ENCODE measurements around the gene CBX5. TPM values are rescaled to one million over a fixed set of nuclear protein-coding genes. Genes with fewer than 3 reads are reported as not detected.

The CBX5 gene
- total and polyA plus RNA-seq, 9 of the 15 experiments (the other 6 are each of a cell fraction or from before 2014, with no cell fraction given): 32.6 to 102 (median 59.2) TPM

DNA sequence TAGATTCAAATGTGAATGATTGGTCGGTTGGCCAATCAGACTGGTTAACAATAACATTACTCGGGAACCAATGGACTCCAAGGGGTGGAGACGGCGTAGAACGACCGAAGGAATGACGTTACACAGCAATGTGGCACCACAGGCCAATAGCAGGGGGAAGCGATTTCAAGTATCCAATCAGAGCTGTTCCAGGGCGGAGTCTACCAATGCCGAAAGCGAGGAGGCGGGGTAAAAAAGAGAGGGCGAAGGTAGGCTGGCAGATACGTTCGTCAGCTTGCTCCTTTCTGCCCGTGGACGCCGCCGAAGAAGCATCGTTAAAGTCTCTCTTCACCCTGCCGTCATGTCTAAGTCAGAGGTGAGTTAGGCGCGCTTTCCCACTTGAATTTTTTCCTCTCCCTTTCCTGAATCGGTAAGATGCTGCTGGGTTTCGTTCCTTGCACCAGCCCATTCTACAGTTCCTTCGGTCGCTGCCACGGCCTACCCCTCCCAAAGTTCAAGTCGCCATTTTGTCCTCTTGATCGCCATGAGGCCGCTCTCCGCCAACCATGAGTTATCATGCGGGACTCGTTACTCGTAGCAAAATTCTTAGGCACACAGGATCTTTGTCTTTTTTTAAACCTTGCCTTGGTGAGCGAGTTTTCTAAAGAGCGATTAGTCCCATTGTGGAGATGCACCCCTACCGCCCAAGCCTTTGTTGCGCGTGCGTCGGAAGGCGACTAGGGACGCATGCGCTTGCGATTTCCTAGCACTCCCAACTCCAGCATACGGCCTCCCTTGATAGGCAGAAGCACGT is 742 bp upstream of the CBX5 start, which contains the start of gene HNRNPA1 (continued):
- TF ChIP-seq, protein P1, sequence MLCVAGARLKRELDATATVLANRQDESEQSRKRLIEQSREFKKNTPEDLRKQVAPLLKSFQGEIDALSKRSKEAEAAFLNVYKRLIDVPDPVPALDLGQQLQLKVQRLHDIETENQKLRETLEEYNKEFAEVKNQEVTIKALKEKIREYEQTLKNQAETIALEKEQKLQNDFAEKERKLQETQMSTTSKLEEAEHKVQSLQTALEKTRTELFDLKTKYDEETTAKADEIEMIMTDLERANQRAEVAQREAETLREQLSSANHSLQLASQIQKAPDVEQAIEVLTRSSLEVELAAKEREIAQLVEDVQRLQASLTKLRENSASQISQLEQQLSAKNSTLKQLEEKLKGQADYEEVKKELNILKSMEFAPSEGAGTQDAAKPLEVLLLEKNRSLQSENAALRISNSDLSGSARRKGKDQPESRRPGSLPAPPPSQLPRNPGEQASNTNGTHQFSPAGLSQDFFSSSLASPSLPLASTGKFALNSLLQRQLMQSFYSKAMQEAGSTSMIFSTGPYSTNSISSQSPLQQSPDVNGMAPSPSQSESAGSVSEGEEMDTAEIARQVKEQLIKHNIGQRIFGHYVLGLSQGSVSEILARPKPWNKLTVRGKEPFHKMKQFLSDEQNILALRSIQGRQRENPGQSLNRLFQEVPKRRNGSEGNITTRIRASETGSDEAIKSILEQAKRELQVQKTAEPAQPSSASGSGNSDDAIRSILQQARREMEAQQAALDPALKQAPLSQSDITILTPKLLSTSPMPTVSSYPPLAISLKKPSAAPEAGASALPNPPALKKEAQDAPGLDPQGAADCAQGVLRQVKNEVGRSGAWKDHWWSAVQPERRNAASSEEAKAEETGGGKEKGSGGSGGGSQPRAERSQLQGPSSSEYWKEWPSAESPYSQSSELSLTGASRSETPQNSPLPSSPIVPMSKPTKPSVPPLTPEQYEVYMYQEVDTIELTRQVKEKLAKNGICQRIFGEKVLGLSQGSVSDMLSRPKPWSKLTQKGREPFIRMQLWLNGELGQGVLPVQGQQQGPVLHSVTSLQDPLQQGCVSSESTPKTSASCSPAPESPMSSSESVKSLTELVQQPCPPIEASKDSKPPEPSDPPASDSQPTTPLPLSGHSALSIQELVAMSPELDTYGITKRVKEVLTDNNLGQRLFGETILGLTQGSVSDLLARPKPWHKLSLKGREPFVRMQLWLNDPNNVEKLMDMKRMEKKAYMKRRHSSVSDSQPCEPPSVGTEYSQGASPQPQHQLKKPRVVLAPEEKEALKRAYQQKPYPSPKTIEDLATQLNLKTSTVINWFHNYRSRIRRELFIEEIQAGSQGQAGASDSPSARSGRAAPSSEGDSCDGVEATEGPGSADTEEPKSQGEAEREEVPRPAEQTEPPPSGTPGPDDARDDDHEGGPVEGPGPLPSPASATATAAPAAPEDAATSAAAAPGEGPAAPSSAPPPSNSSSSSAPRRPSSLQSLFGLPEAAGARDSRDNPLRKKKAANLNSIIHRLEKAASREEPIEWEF (CRISPR knock-in tag; IDR thresholded peaks at IDR 0.05): no peak
- TF ChIP-seq ZNF830 (CRISPR knock-in tag; IDR thresholded peaks at IDR 0.05) (peak; percentile 46; the same call in 1 of the 2 replicates), CAMTA2 (CRISPR knock-in tag; conservative IDR thresholded peaks at IDR 0.05) (no peak), ZSCAN29 (IDR thresholded peaks at IDR 0.05) (no peak), KHSRP (IDR thresholded peaks at IDR 0.05) (peak; percentile 46; the same call in 1 of the 2 replicates), GTF2A2 (tag; IDR thresholded peaks at IDR 0.05) (peak; percentile 55; the same call in 1 of the 2 replicates), ZNF707 (CRISPR knock-in tag; conservative IDR thresholded peaks at IDR 0.05) (no peak), ETV6 (IDR thresholded peaks at IDR 0.05; ENCODE audit: borderline replicate concordance in 1 of 2, low read depth in 2 of 2, low read length in 1 of 2) (no peak), ETV6 (CRISPR knock-in tag; IDR thresholded peaks at IDR 0.05; ENCODE audit: borderline replicate concordance) (no peak), NFE2 (IDR thresholded peaks at IDR 0.05; ENCODE audit: low read depth) (no peak; the same call in 1 of the 2 replicates), NFE2L1 (tag; IDR thresholded peaks at IDR 0.05; ENCODE audit: borderline replicate concordance, low read depth) (no peak), HNRNPLL (IDR thresholded peaks at IDR 0.05; ENCODE audit: low read depth, low read length, poor library complexity, severe bottlenecking) (no peak), SOX6 (IDR thresholded peaks at IDR 0.05) (no peak; the same call in 1 of the 2 replicates), CBX5 (IDR thresholded peaks at IDR 0.05; ENCODE audit: borderline replicate concordance, low read depth) (no peak), ETV5 (CRISPR knock-in tag; IDR thresholded peaks at IDR 0.05; ENCODE audit: low read depth) (peak; percentile 78)
- TF ChIP-seq, protein P2, sequence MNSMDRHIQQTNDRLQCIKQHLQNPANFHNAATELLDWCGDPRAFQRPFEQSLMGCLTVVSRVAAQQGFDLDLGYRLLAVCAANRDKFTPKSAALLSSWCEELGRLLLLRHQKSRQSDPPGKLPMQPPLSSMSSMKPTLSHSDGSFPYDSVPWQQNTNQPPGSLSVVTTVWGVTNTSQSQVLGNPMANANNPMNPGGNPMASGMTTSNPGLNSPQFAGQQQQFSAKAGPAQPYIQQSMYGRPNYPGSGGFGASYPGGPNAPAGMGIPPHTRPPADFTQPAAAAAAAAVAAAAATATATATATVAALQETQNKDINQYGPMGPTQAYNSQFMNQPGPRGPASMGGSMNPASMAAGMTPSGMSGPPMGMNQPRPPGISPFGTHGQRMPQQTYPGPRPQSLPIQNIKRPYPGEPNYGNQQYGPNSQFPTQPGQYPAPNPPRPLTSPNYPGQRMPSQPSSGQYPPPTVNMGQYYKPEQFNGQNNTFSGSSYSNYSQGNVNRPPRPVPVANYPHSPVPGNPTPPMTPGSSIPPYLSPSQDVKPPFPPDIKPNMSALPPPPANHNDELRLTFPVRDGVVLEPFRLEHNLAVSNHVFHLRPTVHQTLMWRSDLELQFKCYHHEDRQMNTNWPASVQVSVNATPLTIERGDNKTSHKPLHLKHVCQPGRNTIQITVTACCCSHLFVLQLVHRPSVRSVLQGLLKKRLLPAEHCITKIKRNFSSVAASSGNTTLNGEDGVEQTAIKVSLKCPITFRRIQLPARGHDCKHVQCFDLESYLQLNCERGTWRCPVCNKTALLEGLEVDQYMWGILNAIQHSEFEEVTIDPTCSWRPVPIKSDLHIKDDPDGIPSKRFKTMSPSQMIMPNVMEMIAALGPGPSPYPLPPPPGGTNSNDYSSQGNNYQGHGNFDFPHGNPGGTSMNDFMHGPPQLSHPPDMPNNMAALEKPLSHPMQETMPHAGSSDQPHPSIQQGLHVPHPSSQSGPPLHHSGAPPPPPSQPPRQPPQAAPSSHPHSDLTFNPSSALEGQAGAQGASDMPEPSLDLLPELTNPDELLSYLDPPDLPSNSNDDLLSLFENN (IDR thresholded peaks at IDR 0.05; ENCODE audit: low read depth in 2 of 2, low read length in 2 of 2): peak in 1 of 2 experiments; percentile 61; a peak in 2 of 4 replicates
- TF ChIP-seq, protein P3, sequence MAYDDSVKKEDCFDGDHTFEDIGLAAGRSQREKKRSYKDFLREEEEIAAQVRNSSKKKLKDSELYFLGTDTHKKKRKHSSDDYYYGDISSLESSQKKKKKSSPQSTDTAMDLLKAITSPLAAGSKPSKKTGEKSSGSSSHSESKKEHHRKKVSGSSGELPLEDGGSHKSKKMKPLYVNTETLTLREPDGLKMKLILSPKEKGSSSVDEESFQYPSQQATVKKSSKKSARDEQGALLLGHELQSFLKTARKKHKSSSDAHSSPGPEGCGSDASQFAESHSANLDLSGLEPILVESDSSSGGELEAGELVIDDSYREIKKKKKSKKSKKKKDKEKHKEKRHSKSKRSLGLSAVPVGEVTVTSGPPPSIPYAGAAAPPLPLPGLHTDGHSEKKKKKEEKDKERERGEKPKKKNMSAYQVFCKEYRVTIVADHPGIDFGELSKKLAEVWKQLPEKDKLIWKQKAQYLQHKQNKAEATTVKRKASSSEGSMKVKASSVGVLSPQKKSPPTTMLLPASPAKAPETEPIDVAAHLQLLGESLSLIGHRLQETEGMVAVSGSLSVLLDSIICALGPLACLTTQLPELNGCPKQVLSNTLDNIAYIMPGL (CRISPR knock-in tag; IDR thresholded peaks at IDR 0.05): peak; percentile 93
